ENCODE measurements around the gene UMODL1.

The UMODL1 gene

GRCh38 chr21:42038826-42039425 is 32.2 kb upstream of the UMODL1 start:
- DNase-seq (ENCODE audit: low read depth, low spot score), result no peak

GRCh38 chr21:42039470-42039901 is 31.6 kb upstream of the UMODL1 start:
- DNase-seq (ENCODE audit: low read depth, low spot score), result no peak

GRCh38 chr21:42039911-42040351 is 31.2 kb upstream of the UMODL1 start:
- no peak for DNase-seq (ENCODE audit: low read depth, low spot score)

GRCh38 chr21:42040411-42041180 is 30.5 kb upstream of the UMODL1 start:
- DNase-seq (ENCODE audit: low read depth, low spot score), result no peak

- DNase-seq (ENCODE audit: low read depth, low spot score), result no peak
These were observed 29.9 kb upstream of the UMODL1 start for GRCh38 chr21:42041246-42041645.

GRCh38 chr21:42041711-42042110 is 29.4 kb upstream of the UMODL1 start:
- DNase-seq (ENCODE audit: low read depth, low spot score), result no peak

GRCh38 chr21:42042651-42043050 is 28.5 kb upstream of the UMODL1 start:
- no peak for DNase-seq (ENCODE audit: low read depth, low spot score)

GRCh38 chr21:42043201-42043895 is 27.8 kb upstream of the UMODL1 start:
- DNase-seq (ENCODE audit: low read depth, low spot score), result no peak

- DNase-seq (ENCODE audit: low read depth, low spot score), result no peak
These were observed 27.2 kb upstream of the UMODL1 start for GRCh38 chr21:42043961-42044360.

- DNase-seq (ENCODE audit: low read depth, low spot score), result no peak
These were observed 26.1 kb upstream of the UMODL1 start for GRCh38 chr21:42044871-42045495.

- DNase-seq (ENCODE audit: low read depth, low spot score), result no peak
These were observed 23.1 kb upstream of the UMODL1 start for GRCh38 chr21:42047821-42048613.

GRCh38 chr21:42048870-42049577 is 22.1 kb upstream of the UMODL1 start:
- no peak for DNase-seq (ENCODE audit: low read depth, low spot score)

GRCh38 chr21:42049578-42050430 is 21.3 kb upstream of the UMODL1 start:
- DNase-seq (ENCODE audit: low read depth, low spot score), result no peak

GRCh38 chr21:42051788-42052187 is 19.3 kb upstream of the UMODL1 start:
- no peak for DNase-seq (ENCODE audit: low read depth, low spot score)

- DNase-seq (ENCODE audit: low read depth, low spot score), result no peak
These were observed 15.7 kb upstream of the UMODL1 start for GRCh38 chr21:42055425-42055824.

GRCh38 chr21:42056468-42056867 is 14.6 kb upstream of the UMODL1 start:
- no peak for DNase-seq (ENCODE audit: low read depth, low spot score)

GRCh38 chr21:42056996-42057689 is 14.0 kb upstream of the UMODL1 start:
- DNase-seq (ENCODE audit: low read depth, low spot score), result no peak

GRCh38 chr21:42057851-42058437 is 13.2 kb upstream of the UMODL1 start:
- no peak for DNase-seq (ENCODE audit: low read depth, low spot score)

- no peak for DNase-seq (ENCODE audit: low read depth, low spot score)
These were observed 12.4 kb upstream of the UMODL1 start for GRCh38 chr21:42058631-42059111.

Data from activated CD4-positive, CD25-positive, alpha-beta regulatory T cell treated with anti-CD3 and anti-CD28 coated beads, Interleukin-2, amount 50 U/mL, for 16 hours (primary cell).